A673 (cell line): ENCODE results near the gene SLC25A34. TPM values are rescaled to one million over a fixed set of nuclear protein-coding genes. Genes with fewer than 3 reads are reported as not detected.

Source experiments
- BruUV-seq: library from RNA; stranded (reverse); fragments of 400-500 nt; replicated peaks from 2 replicates; lab custom pipeline; 2021; lab: Mats Ljungman, UMichigan
- CTCF ChIA-PET: fragments of 300-600 bp; sonication (Branson Sonifier 250); formaldehyde crosslinking; loops from one replicate; lab custom pipeline; 2022; ENCODE audit warnings: antibody characterized with exemption; lab: Charles Lee
- POLR2A ChIA-PET: fragments of 300-600 bp; sonication (Branson Sonifier 250); formaldehyde crosslinking; loops from one replicate; lab custom pipeline; 2022; ENCODE audit warnings: antibody characterized with exemption; ENCODE audit not compliant: low non-redundant PET; lab: Charles Lee
- DNase-seq: peaks from one replicate; pipeline ENCODE4 v3.0.0-alpha.2; 2015; ENCODE audit warnings: low spot score
- H3K27ac ChIP-seq: fragments of 200-600 bp; sonication (generic); 2 replicates; pipeline ENCODE4 v1.5.1; 2016; ENCODE audit warnings: mixed run types, low read depth, mild to moderate bottlenecking, mixed read lengths, antibody characterized with exemption, low read length; ENCODE audit not compliant: poor library complexity, severe bottlenecking
- H3K27me3 ChIP-seq: fragments of 200-600 bp; sonication (generic); replicated peaks from 2 replicates; pipeline ENCODE4 v1.6.1; 2017; ENCODE audit warnings: mixed run types, low read depth, mild to moderate bottlenecking, mixed read lengths, antibody characterized with exemption, low read length; ENCODE audit not compliant: insufficient read depth, poor library complexity
- H3K36me3 ChIP-seq: fragments of 200-600 bp; sonication (generic); 2 replicates; pipeline ENCODE4 v1.6.1; 2016; ENCODE audit warnings: mixed run types, mild to moderate bottlenecking, mixed read lengths, antibody characterized with exemption, low read length; ENCODE audit not compliant: insufficient read depth, poor library complexity, severe bottlenecking
- H3K4me1 ChIP-seq: fragments of 200-600 bp; sonication (generic); 2 replicates; pipeline ENCODE4 v1.6.1; 2017; ENCODE audit warnings: mixed run types, mild to moderate bottlenecking, mixed read lengths, antibody characterized with exemption, low read length; ENCODE audit not compliant: insufficient read depth, poor library complexity, severe bottlenecking
- H3K4me3 ChIP-seq: fragments of 200-600 bp; sonication (generic); 2 replicates; pipeline ENCODE4 v1.5.1; 2016; ENCODE audit warnings: low read depth, mixed run types, mild to moderate bottlenecking, mixed read lengths, low read length; ENCODE audit not compliant: poor library complexity, severe bottlenecking
- H3K9me3 ChIP-seq: fragments of 200-600 bp; sonication (generic); 2 replicates; pipeline ENCODE4 v1.6.1; 2016; ENCODE audit warnings: mixed run types, low read depth, mild to moderate bottlenecking, mixed read lengths, antibody characterized with exemption, low read length; ENCODE audit not compliant: poor library complexity, severe bottlenecking
- EZH2 ChIP-seq: fragments of 200-600 bp; sonication (generic); IDR thresholded peaks from 2 replicates; pipeline ENCODE4 v1.6.1; 2017; ENCODE audit warnings: borderline replicate concordance, low read depth, mild to moderate bottlenecking, mixed read lengths, antibody characterized with exemption, low read length; ENCODE audit not compliant: poor library complexity, severe bottlenecking
- intact Hi-C: fragments of 100-400 bp; cut with micrococcal nuclease; formaldehyde crosslinking; loops from one replicate; pipeline ENCODE4 v1.10.0; 2022; ENCODE audit not compliant: unreplicated experiment
- total RNA-seq: library from RNA; stranded (reverse); gene quantifications from 2 replicates; pipeline ENCODE4 v1.2.3, GENCODE V29; 2021
- TF ChIP-seq, protein P1 (sequence below): fragments of 300-800, 200-600 bp; sonication (generic); conservative IDR thresholded peaks from 2 replicates; pipeline ENCODE4 v1.5.1; 2017; ENCODE audit warnings: low read depth, mild to moderate bottlenecking, antibody characterized with exemption, low read length, moderate library complexity, mixed read lengths

The SLC25A34 gene
- total RNA-seq, 1 experiment from 2014 or later, result 3.2 TPM

DNA sequence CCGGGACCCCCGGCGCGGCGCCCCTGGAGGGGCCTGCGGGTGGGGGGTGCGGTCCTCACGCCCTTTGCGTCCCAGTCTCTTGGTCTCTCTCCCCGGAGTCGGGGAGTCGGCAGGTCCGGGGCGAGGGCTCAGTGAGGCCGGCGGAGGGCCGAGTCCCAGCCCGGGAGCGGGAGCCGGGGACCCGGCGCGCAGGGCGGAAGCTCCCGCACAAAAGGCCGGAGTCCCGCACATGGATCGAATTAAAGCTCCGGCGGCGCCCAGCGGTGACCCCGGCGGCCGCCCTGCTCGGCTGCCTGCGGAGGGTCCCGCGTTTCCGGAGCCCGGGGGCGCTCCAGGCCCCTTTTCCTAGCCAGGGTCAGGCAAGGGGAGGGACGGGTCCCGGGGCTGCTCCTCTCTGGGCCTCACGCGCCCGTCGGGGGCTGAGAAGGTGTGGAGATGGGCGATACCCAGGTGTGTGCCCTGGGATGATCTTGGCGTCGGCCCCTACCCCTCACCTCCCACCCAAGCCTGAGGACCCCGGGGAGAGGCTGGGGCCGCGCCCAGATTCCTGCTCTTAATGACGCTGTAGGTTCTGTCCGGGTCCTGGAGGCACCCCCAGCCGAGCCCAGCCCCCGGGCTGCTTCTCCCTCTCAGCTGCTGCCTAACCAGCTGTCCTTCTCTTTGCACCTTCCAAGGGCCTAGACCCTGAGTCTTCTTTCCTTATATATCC lies 23.0 kb downstream of the SLC25A34 start:
- no peak for TF ChIP-seq EZH2
- TF ChIP-seq, protein P1, sequence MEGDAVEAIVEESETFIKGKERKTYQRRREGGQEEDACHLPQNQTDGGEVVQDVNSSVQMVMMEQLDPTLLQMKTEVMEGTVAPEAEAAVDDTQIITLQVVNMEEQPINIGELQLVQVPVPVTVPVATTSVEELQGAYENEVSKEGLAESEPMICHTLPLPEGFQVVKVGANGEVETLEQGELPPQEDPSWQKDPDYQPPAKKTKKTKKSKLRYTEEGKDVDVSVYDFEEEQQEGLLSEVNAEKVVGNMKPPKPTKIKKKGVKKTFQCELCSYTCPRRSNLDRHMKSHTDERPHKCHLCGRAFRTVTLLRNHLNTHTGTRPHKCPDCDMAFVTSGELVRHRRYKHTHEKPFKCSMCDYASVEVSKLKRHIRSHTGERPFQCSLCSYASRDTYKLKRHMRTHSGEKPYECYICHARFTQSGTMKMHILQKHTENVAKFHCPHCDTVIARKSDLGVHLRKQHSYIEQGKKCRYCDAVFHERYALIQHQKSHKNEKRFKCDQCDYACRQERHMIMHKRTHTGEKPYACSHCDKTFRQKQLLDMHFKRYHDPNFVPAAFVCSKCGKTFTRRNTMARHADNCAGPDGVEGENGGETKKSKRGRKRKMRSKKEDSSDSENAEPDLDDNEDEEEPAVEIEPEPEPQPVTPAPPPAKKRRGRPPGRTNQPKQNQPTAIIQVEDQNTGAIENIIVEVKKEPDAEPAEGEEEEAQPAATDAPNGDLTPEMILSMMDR, result no peak
- no TSS peak for BruUV-seq
- Histone ChIP-seq H3K36me3 (no peaks in the 10 kb centered on the region), H3K27ac (peak overlapping the region; percentile 83), H3K27me3 (no peaks in the 10 kb centered on the region), H3K4me3 (peak overlapping the region; percentile 85), H3K9me3 (no peaks in the 10 kb centered on the region), H3K4me1 (peaks cover 24% of the 10 kb centered on the region)
- no peak for DNase-seq
- ChIA-PET CTCF (no interaction called here), POLR2A (no interaction called here)
- intact Hi-C loops, result no loop called here

DNA sequence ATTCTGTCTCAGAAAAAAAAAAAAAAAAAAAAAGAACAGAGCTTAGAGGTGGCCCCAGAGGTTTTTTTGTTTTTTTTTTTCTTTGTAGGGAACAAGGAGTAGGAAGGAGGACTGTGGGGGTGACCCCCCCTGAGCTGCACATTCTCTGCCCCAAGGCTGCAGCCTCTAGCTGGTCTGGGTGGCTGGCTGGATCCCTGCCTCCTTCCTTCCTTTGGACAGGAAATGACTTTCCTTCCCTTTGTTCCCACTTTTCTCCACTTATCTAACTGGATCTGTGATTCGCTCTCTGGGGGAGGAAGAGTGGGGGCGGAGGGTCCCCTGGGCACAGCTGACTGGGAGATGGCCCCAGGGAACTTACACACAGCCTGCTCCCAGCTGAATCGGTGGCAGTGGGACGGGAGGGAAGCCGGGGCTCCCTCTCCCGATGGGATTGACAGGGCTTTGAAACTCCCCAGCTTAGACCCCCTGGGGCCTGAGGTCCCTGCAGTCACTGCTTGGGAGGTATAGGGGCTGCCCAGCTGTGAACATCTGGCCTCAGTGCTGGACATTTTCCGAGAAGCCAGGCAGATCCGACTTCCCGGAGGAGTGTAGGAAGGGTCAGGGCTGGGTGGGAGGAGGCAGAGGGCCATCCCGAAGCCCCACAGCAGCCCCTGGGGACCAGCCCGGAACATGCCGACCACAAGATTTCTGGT lies 24.6 kb downstream of the SLC25A34 start:
- intact Hi-C loops, result no loop called here
- no peaks in the 10 kb centered on the region for H3K27me3 ChIP-seq
- no TSS peak for BruUV-seq
- H3K4me1 ChIP-seq, result peaks cover 24% of the 10 kb centered on the region
- no peaks in the 10 kb centered on the region for H3K9me3 ChIP-seq
- H3K36me3 ChIP-seq, result peaks cover 4% of the 10 kb centered on the region
- peak; percentile 81 for DNase-seq
- peak overlapping the region; percentile 11 for H3K4me3 ChIP-seq
- TF ChIP-seq, protein P1, result no peak
- no peak for TF ChIP-seq EZH2
- CTCF ChIA-PET, result interaction anchor here (0.5 kb wide), 1 partner anchor 164 kb away, joined by 5 read pairs; no protein-coding TSS in a partner anchor
- H3K27ac ChIP-seq, result peak overlapping the region; percentile 53
- POLR2A ChIA-PET, result interaction anchor here (0.6 kb wide), 1 partner anchor 57 kb away, joined by 4 read pairs; no protein-coding TSS in a partner anchor

DNA sequence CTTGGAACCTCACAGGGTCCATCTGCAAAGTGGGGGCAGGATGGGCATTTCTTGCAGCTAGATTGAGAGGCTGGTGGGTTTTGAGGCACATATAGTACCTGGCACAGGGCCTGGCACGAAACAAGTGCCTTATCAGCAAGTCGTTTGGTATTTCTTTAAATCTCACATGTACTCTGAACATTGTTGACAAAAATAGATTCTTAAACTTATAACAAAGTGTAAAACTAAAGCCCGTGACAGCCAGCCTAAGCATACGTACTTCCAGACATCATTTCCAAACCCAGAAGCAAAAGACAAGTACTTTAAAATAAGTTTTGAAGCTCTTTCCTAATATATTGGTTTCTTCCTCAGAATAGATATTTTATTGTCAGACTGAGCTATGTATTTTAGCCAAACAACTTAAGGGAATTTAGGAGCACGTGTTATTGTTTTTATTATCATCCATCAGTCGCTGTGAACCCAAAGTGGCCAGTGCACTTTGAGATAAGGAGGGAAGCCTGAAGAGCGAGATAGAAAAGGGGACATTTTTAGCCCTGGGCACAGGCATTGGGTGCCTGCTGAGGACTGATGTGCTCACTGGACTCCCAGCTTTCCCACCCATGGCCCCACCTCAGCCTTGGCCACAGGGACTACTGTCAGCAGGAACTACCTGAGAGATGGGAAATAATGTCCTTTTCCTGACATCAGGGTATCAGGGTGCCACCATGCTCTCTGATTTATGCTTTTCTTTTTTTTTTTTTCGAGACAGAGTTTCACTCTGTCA lies 25.5 kb downstream of the SLC25A34 start:
- H3K27me3 ChIP-seq, result no peaks in the 10 kb centered on the region

More for the DNA sequence above, 25.5 kb downstream of the SLC25A34 start:
- BruUV-seq, result TSS peak; percentile 22
- ChIA-PET POLR2A (no interaction called here), CTCF (interaction anchor here (0.6 to 0.7 kb wide), 3 partner anchors 595 to 679 kb away, joined by 3 to 5 read pairs (median 5); partner anchors contain the start of gene NECAP2)
- Histone ChIP-seq H3K9me3 (no peaks in the 10 kb centered on the region), H3K36me3 (peaks cover 5% of the 10 kb centered on the region), H3K27ac (peak overlapping the region; percentile 53), H3K4me3 (no peak overlapping the region), H3K4me1 (peaks cover 24% of the 10 kb centered on the region)
- DNase-seq, result no peak
- TF ChIP-seq EZH2, result no peak
- TF ChIP-seq, protein P1, result no peak
- intact Hi-C loops, result no loop called here
